Measurements from ENCODE around the gene ZNF280D.

ZNF280D gene

DNA sequence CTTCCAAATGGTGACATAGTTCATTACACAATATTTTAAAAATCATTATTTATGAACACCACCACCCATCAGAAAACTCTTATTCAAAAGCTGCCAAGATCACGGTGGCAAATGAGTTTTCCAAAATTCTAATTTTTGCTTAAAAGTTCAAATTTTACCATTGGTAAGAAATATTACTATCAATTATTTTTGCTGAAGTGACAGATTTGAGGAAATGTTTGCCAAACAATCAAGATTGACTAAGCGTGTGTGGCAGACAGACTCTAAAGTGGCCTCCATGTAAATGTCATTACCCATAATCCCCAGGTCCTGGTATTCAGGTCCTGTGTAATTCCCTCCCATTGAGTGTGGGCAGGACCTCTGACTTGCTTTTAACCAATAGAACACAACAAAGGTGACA, 35.0 kb downstream of the ZNF280D start:
- TF ChIP-seq CTCF (IDR thresholded peaks at IDR 0.05; ENCODE audit: low read depth, low read length, missing control alignments): no peak
- no peak overlapping the region for H3K4me3 ChIP-seq (replicated peaks; ENCODE audit: low read depth, low read length)
- no peak for DNase-seq (ENCODE audit: extremely low read depth, low read depth)

GRCh38 chr15:56693761-56694160, 39.5 kb downstream of the ZNF280D start:
- TF ChIP-seq CTCF (IDR thresholded peaks at IDR 0.05; ENCODE audit: low read depth, low read length, missing control alignments): no peak
- H3K4me3 ChIP-seq (replicated peaks; ENCODE audit: low read depth, low read length): no peak overlapping the region
- DNase-seq (ENCODE audit: extremely low read depth, low read depth): no peak

DNA sequence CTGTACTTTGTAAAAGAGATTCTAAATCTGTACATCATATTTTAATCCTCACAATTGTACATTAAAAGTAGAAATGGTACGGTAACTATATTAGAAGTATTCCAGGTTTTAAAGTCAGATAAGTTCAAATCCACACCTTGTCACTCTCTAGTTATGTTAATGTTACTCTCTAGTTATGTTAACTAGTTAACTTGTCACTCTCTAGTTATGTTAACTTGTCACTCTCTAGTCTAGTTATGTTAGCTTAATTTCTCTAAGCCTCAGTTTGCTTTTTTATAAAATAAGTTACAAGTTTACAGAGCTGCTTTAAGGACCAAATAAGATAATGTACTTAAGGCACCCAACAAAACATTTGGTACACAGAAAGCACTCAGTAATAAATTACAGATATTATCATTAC, 42.6 kb downstream of the ZNF280D start:
- no peak for DNase-seq (ENCODE audit: extremely low read depth, low read depth)
- H3K4me3 ChIP-seq (replicated peaks; ENCODE audit: low read depth, low read length): no peak overlapping the region
- no peak for TF ChIP-seq CTCF (IDR thresholded peaks at IDR 0.05; ENCODE audit: low read depth, low read length, missing control alignments)

- DNase-seq (ENCODE audit: extremely low read depth, low read depth): no peak
- no peak overlapping the region for H3K4me3 ChIP-seq (replicated peaks; ENCODE audit: low read depth, low read length)
- TF ChIP-seq CTCF (IDR thresholded peaks at IDR 0.05; ENCODE audit: low read depth, low read length, missing control alignments): no peak
These were observed 49.4 kb downstream of the ZNF280D start for GRCh38 chr15:56683908-56684307.

- no peak for DNase-seq (ENCODE audit: extremely low read depth, low read depth)
- H3K4me3 ChIP-seq (replicated peaks; ENCODE audit: low read depth, low read length): no peak overlapping the region
- no peak for TF ChIP-seq CTCF (IDR thresholded peaks at IDR 0.05; ENCODE audit: low read depth, low read length, missing control alignments)
These were observed 52.2 kb downstream of the ZNF280D start for GRCh38 chr15:56681113-56681512.

DNA sequence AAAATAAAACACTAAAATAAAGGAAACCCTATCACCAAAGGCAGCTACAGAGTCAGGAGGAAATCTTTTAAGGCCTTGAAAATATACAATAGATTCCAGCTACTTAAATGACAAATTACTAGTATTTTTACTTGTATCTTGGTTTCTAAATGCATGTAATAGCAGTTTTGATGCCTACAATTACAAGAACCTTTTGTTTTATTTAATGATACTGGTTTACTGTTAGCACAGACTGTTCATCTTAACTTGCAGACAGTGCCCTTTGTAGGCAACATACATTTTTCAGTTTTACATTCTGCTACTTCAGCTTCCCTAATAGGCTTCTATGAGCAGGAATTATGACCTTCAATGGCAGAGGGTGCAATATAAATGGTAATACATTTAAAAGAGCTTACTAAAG, 54.1 kb downstream of the ZNF280D start:
- no peak for TF ChIP-seq CTCF (IDR thresholded peaks at IDR 0.05; ENCODE audit: low read depth, low read length, missing control alignments)
- no peak overlapping the region for H3K4me3 ChIP-seq (replicated peaks; ENCODE audit: low read depth, low read length)
- no peak for DNase-seq (ENCODE audit: extremely low read depth, low read depth)

- TF ChIP-seq CTCF (IDR thresholded peaks at IDR 0.05; ENCODE audit: low read depth, low read length, missing control alignments): no peak
- no peak for DNase-seq (ENCODE audit: extremely low read depth, low read depth)
These were observed 54.7 kb downstream of the ZNF280D start for GRCh38 chr15:56678571-56678970.

More at GRCh38 chr15:56678571-56678970, 54.7 kb downstream of the ZNF280D start:
- no peak overlapping the region for H3K4me3 ChIP-seq (replicated peaks; ENCODE audit: low read depth, low read length)
